GM19324 (cell line): ENCODE data around the gene SPATA32.

Experiments
- ATAC-seq: cut with Tn5 transposase; IDR thresholded peaks from one replicate; pipeline ENCODE4 v1.9.1; 2021; ENCODE audit warnings: mild to moderate bottlenecking, moderate library complexity; ENCODE audit not compliant: unreplicated experiment, low FRiP score

The SPATA32 gene

GRCh38 chr17:45294506-45294905 is 32.6 kb upstream of the SPATA32 start:
- no peak for ATAC-seq

- ATAC-seq: no peak
These were observed 31.7 kb upstream of the SPATA32 start for GRCh38 chr17:45293413-45294211.

GRCh38 chr17:45292696-45293412 is 31.0 kb upstream of the SPATA32 start:
- ATAC-seq: no peak

- ATAC-seq: no peak
These were observed 29.4 kb upstream of the SPATA32 start for GRCh38 chr17:45291171-45291805.

GRCh38 chr17:45290269-45290765 is 28.4 kb upstream of the SPATA32 start:
- ATAC-seq: no peak

- no peak for ATAC-seq
These were observed 27.7 kb upstream of the SPATA32 start for GRCh38 chr17:45289301-45290268.

GRCh38 chr17:45288825-45289224 is 26.9 kb upstream of the SPATA32 start:
- ATAC-seq: no peak

GRCh38 chr17:45287526-45288500 is 25.9 kb upstream of the SPATA32 start:
- no peak for ATAC-seq

GRCh38 chr17:45286286-45286685 is 24.4 kb upstream of the SPATA32 start:
- no peak for ATAC-seq

- no peak for ATAC-seq
These were observed 22.6 kb upstream of the SPATA32 start for GRCh38 chr17:45284176-45285140.

- ATAC-seq: no peak
These were observed 21.8 kb upstream of the SPATA32 start for GRCh38 chr17:45283711-45284110.

- no peak for ATAC-seq
These were observed 21.1 kb upstream of the SPATA32 start for GRCh38 chr17:45282683-45283644.

- ATAC-seq: no peak
These were observed 18.0 kb upstream of the SPATA32 start for GRCh38 chr17:45279898-45280297.

- no peak for ATAC-seq
These were observed 16.1 kb upstream of the SPATA32 start for GRCh38 chr17:45277992-45278391.

GRCh38 chr17:45277216-45277849 is 15.4 kb upstream of the SPATA32 start:
- ATAC-seq: peak; percentile 49

- no peak for ATAC-seq
These were observed 14.1 kb upstream of the SPATA32 start for GRCh38 chr17:45276031-45276430.
